AG04450 (cell line): ENCODE data around the gene RELN. TPM values are rescaled to one million over a fixed set of nuclear protein-coding genes. Genes with fewer than 3 reads are reported as not detected.

Experiments
- CTCF ChIA-PET: fragments of 300-600, 350-600 bp; formaldehyde crosslinking; extraction: SDS; loops from one replicate; lab custom pipeline; 2022; ENCODE audit warnings: antibody characterized with exemption, inconsistent platforms; lab: Charles Lee
- POLR2A ChIA-PET: fragments of 350-600 bp; formaldehyde crosslinking; extraction: SDS; loops from one replicate; lab custom pipeline; 2021; ENCODE audit warnings: antibody characterized with exemption, inconsistent platforms; lab: Yijun Ruan, JAX
- DNase-seq: peaks from one replicate; pipeline ENCODE4 v3.0.0-alpha.2; 2011; ENCODE audit warnings: low read depth, low spot score
- H3K27ac ChIP-seq: one replicate; pipeline ENCODE4 v1.5.1; 2012; ENCODE audit warnings: low read depth, low read length, control low read depth
- H3K27me3 ChIP-seq: one replicate; pipeline ENCODE4 v1.6.0; 2012; ENCODE audit warnings: low read length; ENCODE audit not compliant: control insufficient read depth, insufficient read depth
- H3K4me3 ChIP-seq: 2 replicates; pipeline ENCODE4 v1.5.1; 2011; ENCODE audit warnings: mild to moderate bottlenecking, low read depth, low read length, control low read depth
- H3K9me3 ChIP-seq: 2 replicates; pipeline ENCODE4 v1.5.1; 2012; ENCODE audit warnings: low read length; ENCODE audit not compliant: control insufficient read depth, insufficient read depth
- CTCF ChIP-seq: IDR thresholded peaks from 2 replicates; pipeline ENCODE4 v1.5.1; 2011; ENCODE audit warnings: low read depth, low read length, control low read depth, inconsistent platforms
- polyA plus RNA-seq: library from polyadenylated mRNA; depleted of rRNA; stranded (reverse); fragments of >200 nt; gene quantifications from 2 replicates; pipeline ENCODE4 v1.2.3, GENCODE V29; 2011

Gene RELN
- polyA plus RNA-seq, 1 experiment, result 7.6 TPM

GRCh38 chr7:103870664-103871063 lies 118.8 kb downstream of the RELN start:
- H3K9me3 ChIP-seq, result no peaks in the 10 kb centered on the region
- ChIA-PET POLR2A (no interaction called here), CTCF (no interaction called here)
- DNase-seq, result no peak
- no peaks in the 10 kb centered on the region for H3K27me3 ChIP-seq
- TF ChIP-seq CTCF, result no peak
- H3K4me3 ChIP-seq, result no peak overlapping the region
- H3K27ac ChIP-seq, result no peak overlapping the region

GRCh38 chr7:103867874-103868273 lies 121.6 kb downstream of the RELN start:
- CTCF ChIA-PET, result no interaction called here
- no peak overlapping the region for H3K27ac ChIP-seq
- H3K9me3 ChIP-seq, result no peaks in the 10 kb centered on the region
- no peak for DNase-seq
- H3K4me3 ChIP-seq, result no peak overlapping the region
- no peak for TF ChIP-seq CTCF
- no peaks in the 10 kb centered on the region for H3K27me3 ChIP-seq
- POLR2A ChIA-PET, result no interaction called here

GRCh38 chr7:103866919-103867318 lies 122.5 kb downstream of the RELN start:
- CTCF ChIA-PET, result no interaction called here
- POLR2A ChIA-PET, result no interaction called here
- no peak overlapping the region for H3K4me3 ChIP-seq
- no peak overlapping the region for H3K27ac ChIP-seq
- TF ChIP-seq CTCF, result no peak
- H3K9me3 ChIP-seq, result no peaks in the 10 kb centered on the region
- H3K27me3 ChIP-seq, result no peaks in the 10 kb centered on the region
- DNase-seq, result no peak

- Histone ChIP-seq H3K27me3 (no peaks in the 10 kb centered on the region), H3K4me3 (no peak overlapping the region), H3K27ac (no peak overlapping the region), H3K9me3 (no peaks in the 10 kb centered on the region)
- DNase-seq, result no peak
- ChIA-PET CTCF (interaction anchor here (0.6 kb wide), 1 partner anchor 11 kb away, joined by 5 read pairs; no protein-coding TSS in a partner anchor), POLR2A (no interaction called here)
- no peak for TF ChIP-seq CTCF
Measured at GRCh38 chr7:103865442-103865841, 124.0 kb downstream of the RELN start.

GRCh38 chr7:103862302-103863035 lies 127.0 kb downstream of the RELN start:
- Histone ChIP-seq H3K27me3 (no peaks in the 10 kb centered on the region), H3K4me3 (no peak overlapping the region), H3K9me3 (no peaks in the 10 kb centered on the region), H3K27ac (no peak overlapping the region)
- DNase-seq, result no peak
- no peak for TF ChIP-seq CTCF
- ChIA-PET POLR2A (no interaction called here), CTCF (no interaction called here)
